PC-9 (cell line): ENCODE measurements around the gene ELP5. TPM values are rescaled to one million over a fixed set of nuclear protein-coding genes. Genes with fewer than 3 reads are reported as not detected.

Experiments
- BruUV-seq: library from RNA; stranded (reverse); fragments of 400-500 nt; replicated peaks from 2 replicates; lab custom pipeline; 2021; lab: Mats Ljungman, UMichigan
- CTCF ChIA-PET: fragments of 300-600 bp; sonication (Branson Sonifier 250); formaldehyde crosslinking; loops from one replicate; lab custom pipeline; 2022; ENCODE audit warnings: antibody characterized with exemption; lab: Charles Lee
- POLR2A ChIA-PET: fragments of 300-600 bp; sonication (Branson Sonifier 250); formaldehyde crosslinking; loops from one replicate; lab custom pipeline; 2022; ENCODE audit warnings: antibody characterized with exemption; ENCODE audit not compliant: unreplicated experiment; lab: Charles Lee
- DNase-seq, 2 experiments: peaks; one replicate each; pipeline versions ENCODE4 v3.0.0 to v3.0.0-alpha.2; 2015 to 2022; ENCODE audit warnings: mixed read lengths in 1 of 2
- H2AFZ ChIP-seq: fragments of 200-600 bp; sonication (generic); 2 replicates; pipeline ENCODE4 v1.8.1; 2017; ENCODE audit warnings: antibody characterized with exemption
- H3F3A ChIP-seq: fragments of 200-600 bp; sonication (generic); 2 replicates; pipeline ENCODE4 v1.8.1; 2017; ENCODE audit warnings: antibody characterized with exemption, mild to moderate bottlenecking, low read depth; ENCODE audit not compliant: insufficient read depth
- H3K27ac ChIP-seq: fragments of 200-600 bp; sonication (generic); 2 replicates; pipeline ENCODE4 v1.6.1; 2016; ENCODE audit warnings: mixed run types
- H3K27me3 ChIP-seq: fragments of 200-600 bp; sonication (generic); 2 replicates; pipeline ENCODE4 v1.6.1; 2016; ENCODE audit warnings: low read depth, mixed run types; ENCODE audit not compliant: insufficient read depth
- H3K36me3 ChIP-seq: fragments of 200-600 bp; sonication (generic); 2 replicates; pipeline ENCODE4 v1.6.1; 2016; ENCODE audit warnings: low read depth, mixed run types
- H3K4me1 ChIP-seq: fragments of 200-600 bp; sonication (generic); replicated peaks from 2 replicates; pipeline ENCODE4 v1.6.1; 2016; ENCODE audit warnings: mixed run types; ENCODE audit not compliant: insufficient read depth
- H3K4me2 ChIP-seq: fragments of 200-600 bp; sonication (generic); 2 replicates; pipeline ENCODE4 v1.6.1; 2017; ENCODE audit warnings: mixed run types
- H3K4me3 ChIP-seq: fragments of 200-600 bp; sonication (generic); 2 replicates; pipeline ENCODE4 v1.6.1; 2016; ENCODE audit warnings: mixed run types
- H3K79me2 ChIP-seq: fragments of 200-600 bp; sonication (generic); 2 replicates; pipeline ENCODE4 v1.6.1; 2017; ENCODE audit warnings: low read depth, mixed run types
- H3K9me2 ChIP-seq: fragments of 200-600 bp; sonication (generic); 2 replicates; pipeline ENCODE4 v1.8.1; 2017; ENCODE audit warnings: mild to moderate bottlenecking; ENCODE audit not compliant: insufficient read depth
- H3K9me3 ChIP-seq: fragments of 200-600 bp; sonication (generic); 2 replicates; pipeline ENCODE4 v1.8.1; 2016; ENCODE audit warnings: low read depth; ENCODE audit not compliant: insufficient read depth
- H4K20me1 ChIP-seq: fragments of 200-600 bp; sonication (generic); 2 replicates; pipeline ENCODE4 v1.8.1; 2017; ENCODE audit not compliant: insufficient read depth
- EZH2 ChIP-seq: fragments of 200-600 bp; sonication (generic); IDR thresholded peaks from 2 replicates; pipeline ENCODE4 v1.8.0; 2017; ENCODE audit warnings: antibody characterized with exemption, low read depth
- intact Hi-C: fragments of 100-400 bp; cut with micrococcal nuclease; formaldehyde crosslinking; loops from one replicate; pipeline ENCODE4 v1.10.0; 2022; ENCODE audit not compliant: unreplicated experiment
- total RNA-seq: library from RNA; stranded (reverse); gene quantifications from 2 replicates; pipeline ENCODE4 v1.2.3, GENCODE V29; 2021
- TF ChIP-seq, protein P1 (sequence below): fragments of 200-600 bp; sonication (generic); conservative IDR thresholded peaks from 2 replicates; pipeline ENCODE4 v1.6.1; 2017; ENCODE audit warnings: mixed run types, antibody characterized with exemption, mild to moderate bottlenecking, moderate library complexity

ELP5 gene
- total RNA-seq, 1 experiment from 2014 or later: 45.1 TPM

DNA sequence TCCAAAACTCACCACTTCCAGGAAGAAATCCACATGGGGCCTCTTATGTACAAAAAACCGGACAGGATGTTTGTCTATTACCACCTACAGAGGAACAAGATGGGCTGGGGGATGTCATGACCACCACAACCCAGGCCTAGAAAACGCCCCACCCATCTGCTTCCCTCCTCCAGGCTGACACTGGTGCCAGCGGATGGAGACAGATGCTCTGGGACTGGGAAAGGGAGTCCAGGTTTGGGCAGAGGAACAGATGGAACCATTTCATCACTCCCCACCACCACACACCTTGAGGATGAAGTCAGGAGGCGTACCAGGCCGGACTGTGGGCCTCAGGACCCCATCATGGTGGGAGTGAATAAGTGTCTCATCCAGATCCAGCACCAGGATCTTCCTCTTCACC is 5.2 kb upstream of the ELP5 start:
- no peak overlapping the region for H2AFZ ChIP-seq
- peaks cover 6% of the 10 kb centered on the region; the same call in 1 of the 2 replicates for H4K20me1 ChIP-seq
- H3F3A ChIP-seq: peaks cover 42% of the 10 kb centered on the region
- DNase-seq: no peak
- no peaks in the 10 kb centered on the region for H3K27me3 ChIP-seq
- peaks cover 22% of the 10 kb centered on the region for H3K4me1 ChIP-seq
- H3K79me2 ChIP-seq: peaks cover 50% of the 10 kb centered on the region
- CTCF ChIA-PET: no interaction called here
- H3K9me3 ChIP-seq: no peaks in the 10 kb centered on the region
- H3K9me2 ChIP-seq: no peaks in the 10 kb centered on the region
- no peak overlapping the region for H3K4me3 ChIP-seq
- H3K36me3 ChIP-seq: peaks cover 13% of the 10 kb centered on the region; the same call in 1 of the 2 replicates
- BruUV-seq: no TSS peak
- H3K27ac ChIP-seq: no peak overlapping the region
- H3K4me2 ChIP-seq: no peak overlapping the region
- intact Hi-C loops: no loop called here
- POLR2A ChIA-PET: interaction anchor here (0.6 kb wide), 1 partner anchor 99 kb away, joined by 13 read pairs; no protein-coding TSS in a partner anchor
- TF ChIP-seq EZH2: no peak
- TF ChIP-seq, protein P1, sequence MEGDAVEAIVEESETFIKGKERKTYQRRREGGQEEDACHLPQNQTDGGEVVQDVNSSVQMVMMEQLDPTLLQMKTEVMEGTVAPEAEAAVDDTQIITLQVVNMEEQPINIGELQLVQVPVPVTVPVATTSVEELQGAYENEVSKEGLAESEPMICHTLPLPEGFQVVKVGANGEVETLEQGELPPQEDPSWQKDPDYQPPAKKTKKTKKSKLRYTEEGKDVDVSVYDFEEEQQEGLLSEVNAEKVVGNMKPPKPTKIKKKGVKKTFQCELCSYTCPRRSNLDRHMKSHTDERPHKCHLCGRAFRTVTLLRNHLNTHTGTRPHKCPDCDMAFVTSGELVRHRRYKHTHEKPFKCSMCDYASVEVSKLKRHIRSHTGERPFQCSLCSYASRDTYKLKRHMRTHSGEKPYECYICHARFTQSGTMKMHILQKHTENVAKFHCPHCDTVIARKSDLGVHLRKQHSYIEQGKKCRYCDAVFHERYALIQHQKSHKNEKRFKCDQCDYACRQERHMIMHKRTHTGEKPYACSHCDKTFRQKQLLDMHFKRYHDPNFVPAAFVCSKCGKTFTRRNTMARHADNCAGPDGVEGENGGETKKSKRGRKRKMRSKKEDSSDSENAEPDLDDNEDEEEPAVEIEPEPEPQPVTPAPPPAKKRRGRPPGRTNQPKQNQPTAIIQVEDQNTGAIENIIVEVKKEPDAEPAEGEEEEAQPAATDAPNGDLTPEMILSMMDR: no peak

DNA sequence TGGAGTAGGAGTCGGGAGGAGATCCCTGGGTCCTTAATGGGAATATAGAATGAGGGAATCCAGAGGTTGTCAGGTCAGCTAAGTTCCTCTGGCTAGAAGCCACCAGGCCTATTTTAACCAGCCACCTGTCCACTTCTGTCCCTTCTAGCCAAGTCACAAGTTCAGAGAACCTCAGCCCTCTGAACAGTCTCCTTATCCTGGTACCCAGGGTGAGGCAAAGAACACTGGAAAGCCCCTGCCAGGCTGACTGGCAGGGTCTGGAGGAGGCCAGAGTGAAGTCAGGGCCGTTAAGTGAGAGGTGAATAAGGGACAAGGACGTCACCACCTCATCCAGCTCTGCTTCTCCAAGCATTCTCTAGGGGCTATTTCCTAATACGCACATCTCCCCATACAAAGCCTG is 3.2 kb upstream of the ELP5 start:
- no peak overlapping the region for H3K27ac ChIP-seq
- no peaks in the 10 kb centered on the region for H3K27me3 ChIP-seq
- no peak for DNase-seq
- H3F3A ChIP-seq: peaks cover 39% of the 10 kb centered on the region
- peaks cover 24% of the 10 kb centered on the region for H3K4me1 ChIP-seq
- no peak overlapping the region for H3K4me3 ChIP-seq
- TF ChIP-seq, protein P1: no peak
- TF ChIP-seq EZH2: no peak
- H3K79me2 ChIP-seq: peaks cover 60% of the 10 kb centered on the region
- peaks cover 13% of the 10 kb centered on the region; the same call in 1 of the 2 replicates for H3K36me3 ChIP-seq
- ChIA-PET CTCF (no interaction called here), POLR2A (no interaction called here)
- intact Hi-C loops: no loop called here
- BruUV-seq: no TSS peak
- no peak overlapping the region for H2AFZ ChIP-seq
- H3K9me2 ChIP-seq: no peaks in the 10 kb centered on the region
- peaks cover 6% of the 10 kb centered on the region; the same call in 1 of the 2 replicates for H4K20me1 ChIP-seq
- H3K4me2 ChIP-seq: 0 out of 2 replicates have a peak overlapping the region, but pooled peaks have one; percentile 90
- H3K9me3 ChIP-seq: no peaks in the 10 kb centered on the region

DNA sequence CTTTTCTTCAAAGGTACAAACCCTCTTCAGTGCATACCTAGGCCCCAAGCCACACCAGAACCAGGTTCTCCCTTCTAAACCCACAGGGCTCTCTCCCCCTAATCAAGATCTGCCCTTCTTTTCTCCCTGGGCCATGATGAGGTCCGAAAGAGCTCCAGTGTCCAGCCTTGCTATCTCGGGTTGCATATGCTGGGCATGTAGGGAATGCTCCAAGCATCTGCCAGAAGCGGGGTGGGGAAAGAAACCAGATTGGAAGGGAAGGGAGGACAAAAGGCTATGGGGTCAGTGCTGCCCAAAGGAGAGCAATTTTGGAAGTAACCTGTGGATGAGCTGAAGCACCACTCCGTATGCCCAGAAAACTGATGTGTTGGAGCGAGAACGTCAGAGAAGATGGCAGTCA is 2.8 kb upstream of the ELP5 start:
- Histone ChIP-seq H4K20me1 (peaks cover 6% of the 10 kb centered on the region; the same call in 1 of the 2 replicates), H3K36me3 (peaks cover 15% of the 10 kb centered on the region; the same call in 1 of the 2 replicates), H3K9me2 (no peaks in the 10 kb centered on the region), H3K4me3 (no peak overlapping the region; the same call in 1 of the 2 replicates), H3K27me3 (no peaks in the 10 kb centered on the region), H2AFZ (no peak overlapping the region), H3K9me3 (no peaks in the 10 kb centered on the region), H3F3A (peaks cover 42% of the 10 kb centered on the region), H3K27ac (no peak overlapping the region), H3K4me2 (peak overlapping the region; percentile 90), H3K4me1 (peaks cover 27% of the 10 kb centered on the region), H3K79me2 (peaks cover 64% of the 10 kb centered on the region)
- BruUV-seq: no TSS peak
- ChIA-PET CTCF (no interaction called here), POLR2A (interaction anchor here (0.6 kb wide), 1 partner anchor 439 kb away, joined by 4 read pairs; no protein-coding TSS in a partner anchor)
- intact Hi-C loops: no loop called here
- TF ChIP-seq, protein P1: no peak
- TF ChIP-seq EZH2: no peak
- DNase-seq: no peak
